ENCODE results near the gene EDA.

- TF ChIP-seq CTCF (IDR thresholded peaks at IDR 0.05) (no peak), POLR2A (IDR thresholded peaks at IDR 0.05) (no peak), POLR2AphosphoS5 (IDR thresholded peaks at IDR 0.05) (no peak)
Measured at GRCh38 chrX:69761633-69762032, 145.7 kb downstream of the EDA start.
